ENCODE results near the gene ADARB2. TPM values are rescaled to one million over a fixed set of nuclear protein-coding genes. Genes with fewer than 3 reads are reported as not detected.

Gene ADARB2
- total and polyA plus RNA-seq, 10 of the 15 experiments (the other 5 are each of a cell fraction or from before 2014, with no cell fraction given), result 0.02 to 4.1 (median 0.76) TPM

- TF ChIP-seq PBX3 (IDR thresholded peaks at IDR 0.05; ENCODE audit: insufficient replicate concordance, low read depth, low read length) (no peak), CBX5 (IDR thresholded peaks at IDR 0.05; ENCODE audit: low read depth) (no peak), SMAD5 (IDR thresholded peaks at IDR 0.05; ENCODE audit: low read depth) (no peak), KAT2A (conservative IDR thresholded peaks at IDR 0.05; ENCODE audit: control insufficient read depth, low read depth, low read length) (no peak)
These were observed 427.6 kb downstream of the ADARB2 start (continued) for GRCh38 chr10:1309617-1310270.

GRCh38 chr10:1308962-1309616 lies 428.2 kb downstream of the ADARB2 start:
- POLR2A ChIA-PET, result no interaction called here
- Histone ChIP-seq H3K4me1 (ENCODE audit: control insufficient read depth, insufficient read depth, low read length) (no peaks in the 10 kb centered on the region), H3K79me2 (ENCODE audit: control insufficient read depth, insufficient read depth, low read length) (no peaks in the 10 kb centered on the region), H3K36me3 (ENCODE audit: control insufficient read depth in 2 of 2, insufficient read depth in 2 of 2, low read length in 1 of 2) (no peaks in the 10 kb centered on the region), H2AFZ (ENCODE audit: control insufficient read depth, low read depth, low read length) (no peak overlapping the region), H3K27ac (ENCODE audit: control insufficient read depth, insufficient read depth) (no peak overlapping the region), H3K9me3 (replicated peaks; ENCODE audit: control insufficient read depth, insufficient read depth, low read length) (no peaks in the 10 kb centered on the region), H3K27me3 (replicated peaks in 1 of 2; ENCODE audit: control insufficient read depth in 2 of 2, insufficient read depth in 2 of 2, low read length in 1 of 2) (no peaks in the 10 kb centered on the region), H4K20me1 (ENCODE audit: control insufficient read depth, insufficient read depth) (no peaks in the 10 kb centered on the region), H3K9ac (ENCODE audit: control insufficient read depth, insufficient read depth, low read length) (no peak overlapping the region), H3K4me3 (no peak overlapping the region), H3K4me2 (ENCODE audit: control insufficient read depth, insufficient read depth) (no peak overlapping the region)
- in situ Hi-C loops (cut with MboI) (no loop called here), intact Hi-C loops (cut with micrococcal nuclease; ENCODE audit: unreplicated experiment) (no loop called here)
- TF ChIP-seq SREBF2 (IDR thresholded peaks at IDR 0.05; ENCODE audit: low read length), result no peak
- no peak for TF ChIP-seq HCFC1 (IDR thresholded peaks at IDR 0.05; ENCODE audit: low read length)
- no peak for TF ChIP-seq EED (IDR thresholded peaks at IDR 0.05; ENCODE audit: low read depth)
- TF ChIP-seq RBBP5 (conservative IDR thresholded peaks at IDR 0.05), result no peak
- no peak for TF ChIP-seq NFYA (IDR thresholded peaks at IDR 0.05; ENCODE audit: borderline replicate concordance, low read depth, low read length)
- TF ChIP-seq ZNF24 (IDR thresholded peaks at IDR 0.05), result no peak
- ATAC-seq (no peak), FAIRE-seq (no peak), DNase-seq (ENCODE audit: low read depth, low spot score) (no peak)
- no TSS peak for BruUV-seq (replicated peaks)
- SMC1A ChIA-PET (ENCODE audit: uncharacterized antibody, unreplicated experiment), result no interaction called here
- 41% methylated on average over 8 of the region's 8 CpGs for WGBS (ENCODE audit: insufficient coverage, insufficient replicate concordance, low lambda C conversion rate, missing lambda C conversion rate)
- RAD21 ChIA-PET (ENCODE audit: unreplicated experiment), result no interaction called here
- CTCF ChIA-PET, result no interaction called here

Data from GM12878 (cell line).